PC-3 (cell line): ENCODE results near the gene LOXHD1.

Experiments
- EZH2 ChIP-seq: fragments of 300-600 bp; sonication (generic); IDR thresholded peaks from one replicate; pipeline ENCODE4 v1.6.1; 2017; ENCODE audit warnings: antibody characterized with exemption, mild to moderate bottlenecking, low read length; ENCODE audit not compliant: unreplicated experiment
- EZH2phosphoT487 ChIP-seq: fragments of 300-600 bp; sonication (generic); IDR thresholded peaks from 2 replicates; pipeline ENCODE4 v1.6.1; 2018; ENCODE audit warnings: mild to moderate bottlenecking, antibody characterized with exemption, low read length, borderline replicate concordance
- TF ChIP-seq, protein P1 (sequence below): fragments of 300-600 bp; sonication (generic); conservative IDR thresholded peaks from 2 replicates; pipeline ENCODE4 v1.5.1; 2017; ENCODE audit warnings: antibody characterized with exemption, low read depth, mild to moderate bottlenecking, low read length

DNA sequence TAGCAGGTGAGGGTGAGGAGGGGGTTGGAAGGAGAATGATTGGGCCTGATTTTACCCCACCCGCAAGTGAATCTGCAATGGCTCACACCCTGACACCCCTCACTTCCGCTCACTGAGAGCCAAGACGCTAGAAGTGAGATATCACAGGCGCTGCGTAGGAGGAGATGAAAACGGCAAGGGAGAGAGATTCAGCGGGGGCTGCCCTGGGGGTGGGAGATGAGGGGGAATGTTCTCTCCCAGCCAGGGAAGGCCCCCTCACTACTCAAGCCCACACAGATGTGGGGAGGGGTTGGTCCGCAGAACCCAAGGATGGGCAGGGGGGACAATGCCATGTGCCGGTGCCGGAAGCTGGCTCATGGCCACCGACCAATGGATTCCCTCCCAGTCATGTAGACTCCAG, 32.9 kb downstream of the LOXHD1 start:
- TF ChIP-seq, protein P1, sequence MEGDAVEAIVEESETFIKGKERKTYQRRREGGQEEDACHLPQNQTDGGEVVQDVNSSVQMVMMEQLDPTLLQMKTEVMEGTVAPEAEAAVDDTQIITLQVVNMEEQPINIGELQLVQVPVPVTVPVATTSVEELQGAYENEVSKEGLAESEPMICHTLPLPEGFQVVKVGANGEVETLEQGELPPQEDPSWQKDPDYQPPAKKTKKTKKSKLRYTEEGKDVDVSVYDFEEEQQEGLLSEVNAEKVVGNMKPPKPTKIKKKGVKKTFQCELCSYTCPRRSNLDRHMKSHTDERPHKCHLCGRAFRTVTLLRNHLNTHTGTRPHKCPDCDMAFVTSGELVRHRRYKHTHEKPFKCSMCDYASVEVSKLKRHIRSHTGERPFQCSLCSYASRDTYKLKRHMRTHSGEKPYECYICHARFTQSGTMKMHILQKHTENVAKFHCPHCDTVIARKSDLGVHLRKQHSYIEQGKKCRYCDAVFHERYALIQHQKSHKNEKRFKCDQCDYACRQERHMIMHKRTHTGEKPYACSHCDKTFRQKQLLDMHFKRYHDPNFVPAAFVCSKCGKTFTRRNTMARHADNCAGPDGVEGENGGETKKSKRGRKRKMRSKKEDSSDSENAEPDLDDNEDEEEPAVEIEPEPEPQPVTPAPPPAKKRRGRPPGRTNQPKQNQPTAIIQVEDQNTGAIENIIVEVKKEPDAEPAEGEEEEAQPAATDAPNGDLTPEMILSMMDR = no peak
- TF ChIP-seq EZH2 (no peak), EZH2phosphoT487 (no peak)
